Tibial nerve (tissue), 4 donors: Measurements from ENCODE around the gene MAGI1.

Experiments used
- EP300 ChIP-seq, 2 donors: sonication (generic); formaldehyde crosslinking; IDR thresholded peaks; one replicate each; pipeline ENCODE4 v1.6.1; 2017; ENCODE audit warnings: antibody characterized with exemption in 2 of 2, mild to moderate bottlenecking in 1 of 2
- POLR2A ChIP-seq, 2 donors: fragments of 450-650 bp; IDR thresholded peaks; one replicate each; pipeline ENCODE4 v1.6.1; 2017; ENCODE audit warnings: antibody characterized with exemption in 2 of 2, mild to moderate bottlenecking in 2 of 2, moderate library complexity in 2 of 2
- TF ChIP-seq, protein P1 (sequence below), 5 experiments: fragments of 200-600 bp in 3 of 5; fragments of 450-650 bp in 2 of 5; sonication (generic) in 3 of 5; IDR thresholded peaks; one replicate each; pipeline ENCODE4 v1.5.1; 2016 to 2019; ENCODE audit warnings: antibody characterized with exemption in 5 of 5, mild to moderate bottlenecking in 3 of 5, moderate library complexity in 2 of 5

DNA sequence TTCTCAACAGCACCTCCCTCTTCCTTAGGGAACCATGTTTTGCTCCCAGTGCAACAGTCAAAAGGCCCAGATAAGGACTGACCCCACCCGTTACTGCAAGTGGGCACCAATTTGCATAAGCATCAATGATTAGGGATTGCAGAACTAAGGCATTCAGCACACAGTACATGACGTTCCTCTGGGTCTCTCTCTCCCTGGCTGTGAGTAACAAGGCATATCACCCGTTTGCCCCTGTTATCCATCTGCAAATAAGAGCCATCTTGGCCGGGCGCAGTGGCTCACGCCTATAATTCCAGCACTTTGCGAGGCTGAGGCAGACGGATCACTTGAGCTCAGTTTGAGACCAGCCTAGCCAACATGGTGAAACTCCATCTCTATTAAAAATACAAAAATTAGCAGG, 18.8 kb downstream of the MAGI1 start:
- TF ChIP-seq, protein P1, sequence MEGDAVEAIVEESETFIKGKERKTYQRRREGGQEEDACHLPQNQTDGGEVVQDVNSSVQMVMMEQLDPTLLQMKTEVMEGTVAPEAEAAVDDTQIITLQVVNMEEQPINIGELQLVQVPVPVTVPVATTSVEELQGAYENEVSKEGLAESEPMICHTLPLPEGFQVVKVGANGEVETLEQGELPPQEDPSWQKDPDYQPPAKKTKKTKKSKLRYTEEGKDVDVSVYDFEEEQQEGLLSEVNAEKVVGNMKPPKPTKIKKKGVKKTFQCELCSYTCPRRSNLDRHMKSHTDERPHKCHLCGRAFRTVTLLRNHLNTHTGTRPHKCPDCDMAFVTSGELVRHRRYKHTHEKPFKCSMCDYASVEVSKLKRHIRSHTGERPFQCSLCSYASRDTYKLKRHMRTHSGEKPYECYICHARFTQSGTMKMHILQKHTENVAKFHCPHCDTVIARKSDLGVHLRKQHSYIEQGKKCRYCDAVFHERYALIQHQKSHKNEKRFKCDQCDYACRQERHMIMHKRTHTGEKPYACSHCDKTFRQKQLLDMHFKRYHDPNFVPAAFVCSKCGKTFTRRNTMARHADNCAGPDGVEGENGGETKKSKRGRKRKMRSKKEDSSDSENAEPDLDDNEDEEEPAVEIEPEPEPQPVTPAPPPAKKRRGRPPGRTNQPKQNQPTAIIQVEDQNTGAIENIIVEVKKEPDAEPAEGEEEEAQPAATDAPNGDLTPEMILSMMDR (IDR thresholded peaks at IDR 0.05) = no peak
- no peak for TF ChIP-seq EP300 (IDR thresholded peaks at IDR 0.05)
- no peak for TF ChIP-seq POLR2A (IDR thresholded peaks at IDR 0.05)
